HepG2 (cell line): Measurements from ENCODE around the gene MFRP. TPM values are rescaled to one million over a fixed set of nuclear protein-coding genes. Genes with fewer than 3 reads are reported as not detected.

ENCODE experiments used
- ASH2L ChIP-seq: fragments of 300-600, 200-600 bp; sonication (generic); IDR thresholded peaks from 2 replicates; pipeline ENCODE4 v1.7.0; 2017; ENCODE audit warnings: low read depth, mild to moderate bottlenecking, moderate library complexity, mixed read lengths, low read length; ENCODE audit not compliant: insufficient read length
- ERF ChIP-seq: IDR thresholded peaks from 2 replicates; pipeline ENCODE4 v1.6.1; 2018; ENCODE audit warnings: missing biosample characterization, missing genetic modification reagents
- GABPA ChIP-seq, 2 experiments: IDR thresholded peaks; 2 replicates each; pipeline ENCODE4 v1.6.1; 2011 to 2016; ENCODE audit warnings: low read depth in 2 of 2, low read length in 1 of 2, missing biosample characterization in 1 of 2, missing genetic modification characterization in 1 of 2
- GZF1 ChIP-seq: sonication (generic); formaldehyde crosslinking; IDR thresholded peaks from 2 replicates; pipeline ENCODE4 v1.5.1; 2020; ENCODE audit warnings: mild to moderate bottlenecking, missing genetic modification reagents
- HNF4G ChIP-seq, 2 experiments: sonication (generic) in 1 of 2; formaldehyde crosslinking in 1 of 2; IDR thresholded peaks; 2 replicates each; pipeline versions ENCODE4 v1.4.0 to v1.6.1; 2011 to 2020; ENCODE audit warnings: borderline replicate concordance in 2 of 2, low read depth in 2 of 2, mild to moderate bottlenecking in 2 of 2, low read length in 1 of 2, missing genetic modification reagents in 1 of 2, moderate library complexity in 1 of 2
- HNRNPLL ChIP-seq: fragments of 200-400 bp; formaldehyde crosslinking; IDR thresholded peaks from 2 replicates; pipeline ENCODE4 v1.6.1; 2017; ENCODE audit warnings: mild to moderate bottlenecking, low read depth, low read length; ENCODE audit not compliant: poor library complexity, severe bottlenecking
- IRF2 ChIP-seq: IDR thresholded peaks from 2 replicates; pipeline ENCODE4 v1.6.1; 2018; ENCODE audit warnings: missing genetic modification reagents, missing compliant biosample characterization
- KDM6A ChIP-seq: IDR thresholded peaks from 2 replicates; pipeline ENCODE4 v1.6.1; 2016; ENCODE audit warnings: low read depth
- KMT2A ChIP-seq: sonication (generic); formaldehyde crosslinking; IDR thresholded peaks from 2 replicates; pipeline ENCODE4 v1.4.0; 2020; ENCODE audit warnings: missing genetic modification reagents
- MLXIP ChIP-seq: sonication (generic); formaldehyde crosslinking; IDR thresholded peaks from 2 replicates; pipeline ENCODE4 v1.9.0; 2021; ENCODE audit warnings: missing genetic modification reagents, borderline replicate concordance
- MNT ChIP-seq: fragments of 450-650 bp; IDR thresholded peaks from 2 replicates; pipeline ENCODE4 v1.6.1; 2016
- RELA ChIP-seq: sonication (generic); formaldehyde crosslinking; IDR thresholded peaks from 2 replicates; pipeline ENCODE4 v1.4.0; 2020; ENCODE audit warnings: missing genetic modification reagents
- SRF ChIP-seq: IDR thresholded peaks from 2 replicates; pipeline ENCODE4 v1.6.1; 2011; ENCODE audit warnings: mild to moderate bottlenecking, low read depth, low read length, moderate library complexity
- SRSF4 ChIP-seq: fragments of 200-400 bp; formaldehyde crosslinking; IDR thresholded peaks from one replicate; pipeline ENCODE4 v1.6.1; 2018; ENCODE audit warnings: mild to moderate bottlenecking, low read depth, low read length, moderate library complexity; ENCODE audit not compliant: poor library complexity, severe bottlenecking
- TOE1 ChIP-seq: sonication (generic); formaldehyde crosslinking; IDR thresholded peaks from 2 replicates; pipeline ENCODE4 v1.4.0; 2020; ENCODE audit warnings: mild to moderate bottlenecking, missing genetic modification reagents
- ZBTB33 ChIP-seq: sonication (generic); formaldehyde crosslinking; IDR thresholded peaks from 2 replicates; pipeline ENCODE4 v1.4.0; 2020; ENCODE audit warnings: missing genetic modification reagents
- ZNF317 ChIP-seq: sonication (generic); formaldehyde crosslinking; IDR thresholded peaks from 2 replicates; pipeline ENCODE4 v1.5.0; 2020; ENCODE audit warnings: mild to moderate bottlenecking, missing genetic modification reagents
- ZNF724P ChIP-seq: sonication (generic); formaldehyde crosslinking; IDR thresholded peaks from 2 replicates; pipeline ENCODE4 v1.8.0; 2022; ENCODE audit warnings: missing genetic modification reagents, borderline replicate concordance
- ZSCAN22 ChIP-seq: sonication (generic); formaldehyde crosslinking; IDR thresholded peaks from 2 replicates; pipeline ENCODE4 v1.4.0; 2020; ENCODE audit warnings: mild to moderate bottlenecking, missing genetic modification reagents
- ZXDC ChIP-seq: sonication (generic); formaldehyde crosslinking; IDR thresholded peaks from 2 replicates; pipeline ENCODE4 v1.5.0; 2020; ENCODE audit warnings: mild to moderate bottlenecking, missing genetic modification reagents
- polyA plus RNA-seq, 8 experiments: library from polyadenylated mRNA; depleted of rRNA in 3 of 8; stranded (reverse) in 7 of 8; unstranded in 1 of 8; fragments of >200 nt; fragmentation: Illumina TruSeq in 4 of 8; extraction: Trizol in 4 of 8; gene quantifications; 2 replicates each; pipeline versions ENCODE4 v1.2.1 to v1.2.3, GENCODE V29; 2011 to 2016; ENCODE audit warnings: low read depth in 4 of 8, missing spikeins in 1 of 8, mixed read lengths in 1 of 8; ENCODE audit not compliant: insufficient read depth in 1 of 8
- total RNA-seq, 5 experiments: library from RNA; depleted of rRNA; stranded (reverse); fragments of >200 nt; fragmentation: Illumina TruSeq; extraction: Trizol; gene quantifications; 2 replicates each; pipeline ENCODE4 v1.2.3, GENCODE V29; 2016; ENCODE audit warnings: low read depth in 1 of 5

MFRP gene
- total and polyA plus RNA-seq, 2 of the 13 experiments (the other 11 are each of a cell fraction or from before 2014, with no cell fraction given): not detected

- TF ChIP-seq MLXIP (CRISPR knock-in tag): no peak
- TF ChIP-seq SRF: no peak
- TF ChIP-seq IRF2: 0 out of 2 replicates have a peak, but pooled peaks have one; percentile 35
- no peak for TF ChIP-seq GABPA (IDR thresholded peaks at IDR 0.05; ENCODE audit: low read depth, low read length)
- no peak for TF ChIP-seq GABPA (CRISPR knock-in tag; IDR thresholded peaks at IDR 0.05; ENCODE audit: low read depth)
- TF ChIP-seq SRSF4: no peak
- TF ChIP-seq KMT2A (CRISPR knock-in tag): 0 out of 2 replicates have a peak, but pooled peaks have one; percentile 33
- no peak for TF ChIP-seq RELA (CRISPR knock-in tag)
- TF ChIP-seq ERF (CRISPR knock-in tag): peak; percentile 33; the same call in 1 of the 2 replicates
- TF ChIP-seq KDM6A: no peak
- TF ChIP-seq HNRNPLL: no peak
- no peak for TF ChIP-seq TOE1 (CRISPR knock-in tag)
- TF ChIP-seq ZNF317 (CRISPR knock-in tag): peak; percentile 28; the same call in 1 of the 2 replicates
- TF ChIP-seq ASH2L: peak; percentile 30
- no peak for TF ChIP-seq GZF1 (CRISPR knock-in tag)
- no peak for TF ChIP-seq ZXDC (CRISPR knock-in tag)
- TF ChIP-seq HNF4G (IDR thresholded peaks at IDR 0.05; ENCODE audit: borderline replicate concordance, low read depth, low read length): no peak
- no peak for TF ChIP-seq HNF4G (CRISPR knock-in tag; IDR thresholded peaks at IDR 0.05; ENCODE audit: borderline replicate concordance, low read depth)
- no peak for TF ChIP-seq ZSCAN22 (CRISPR knock-in tag)
- no peak for TF ChIP-seq MNT
- TF ChIP-seq ZBTB33 (CRISPR knock-in tag): peak; percentile 52; the same call in 1 of the 2 replicates
- TF ChIP-seq ZNF724P (CRISPR knock-in tag): no peak
Observed at GRCh38 chr11:119338318-119338890, 8.1 kb downstream of the MFRP start (continued).
